Neuronal stem cell (in vitro differentiated cells): Measurements from ENCODE around the gene SLC6A7.

ENCODE experiments used
- DNase-seq: peaks from one replicate; pipeline ENCODE4 v3.0.0-alpha.2; 2013; ENCODE audit warnings: low spot score
- H2AFZ ChIP-seq: one replicate; pipeline ENCODE4 v1.6.1; 2013; ENCODE audit warnings: mild to moderate bottlenecking, low read length, inconsistent platforms
- H2AK5ac ChIP-seq: 2 replicates; pipeline ENCODE4 v1.6.1; 2013; ENCODE audit warnings: low read depth, mild to moderate bottlenecking, inconsistent platforms, low read length, moderate library complexity, mixed read lengths
- H2BK120ac ChIP-seq: 2 replicates; pipeline ENCODE4 v1.6.1; 2013; ENCODE audit warnings: low read depth, mild to moderate bottlenecking, inconsistent platforms, low read length, moderate library complexity, mixed read lengths
- H2BK12ac ChIP-seq: one replicate; pipeline ENCODE4 v1.6.1; 2013; ENCODE audit warnings: low read length, inconsistent platforms
- H2BK15ac ChIP-seq: 2 replicates; pipeline ENCODE4 v1.6.1; 2013; ENCODE audit warnings: mild to moderate bottlenecking, low read length, inconsistent platforms, mixed read lengths
- H2BK5ac ChIP-seq: one replicate; pipeline ENCODE4 v1.6.1; 2013; ENCODE audit warnings: inconsistent platforms, mild to moderate bottlenecking, low read length, moderate library complexity
- H3K14ac ChIP-seq: one replicate; pipeline ENCODE4 v1.6.1; 2013; ENCODE audit warnings: low read length, inconsistent platforms
- H3K18ac ChIP-seq: 2 replicates; pipeline ENCODE4 v1.6.1; 2013; ENCODE audit warnings: low read length, inconsistent platforms
- H3K23ac ChIP-seq: 2 replicates; pipeline ENCODE4 v1.6.1; 2013; ENCODE audit warnings: low read depth, mild to moderate bottlenecking, mixed read lengths, low read length, inconsistent platforms; ENCODE audit not compliant: poor library complexity
- H3K27ac ChIP-seq: replicated peaks from 3 replicates; pipeline ENCODE4 v1.5.1; 2013; ENCODE audit warnings: low read length, inconsistent platforms
- H3K27me3 ChIP-seq, 3 experiments: 2 replicates each; pipeline ENCODE4 v1.6.1; 2013; ENCODE audit warnings: low read length in 3 of 3, mild to moderate bottlenecking in 2 of 3, inconsistent platforms in 1 of 3, low read depth in 1 of 3, mixed read lengths in 1 of 3, moderate library complexity in 1 of 3; ENCODE audit not compliant: control insufficient read depth in 3 of 3, insufficient read depth in 3 of 3
- H3K36me3 ChIP-seq, 2 donors: replicated peaks in 1 of 2; 2 replicates each; pipeline ENCODE4 v1.6.1; 2013; ENCODE audit warnings: low read length in 2 of 2; ENCODE audit not compliant: control insufficient read depth in 2 of 2, insufficient read depth in 2 of 2
- H3K4ac ChIP-seq: 2 replicates; pipeline ENCODE4 v1.6.1; 2013; ENCODE audit warnings: inconsistent platforms, mild to moderate bottlenecking, low read length, moderate library complexity
- H3K4me1 ChIP-seq, 2 donors: 1 replicate in 1 of 2; 2 replicates in 1 of 2; pipeline ENCODE4 v1.6.1; 2013; ENCODE audit warnings: low read length in 2 of 2, low read depth in 1 of 2; ENCODE audit not compliant: control insufficient read depth in 2 of 2, insufficient read depth in 1 of 2
- H3K4me2 ChIP-seq: one replicate; pipeline ENCODE4 v1.6.1; 2013; ENCODE audit warnings: mild to moderate bottlenecking, low read length, inconsistent platforms; ENCODE audit not compliant: insufficient read depth, poor library complexity, severe bottlenecking
- H3K4me3 ChIP-seq, 2 donors: 2 replicates each; pipeline ENCODE4 v1.5.1; 2013; ENCODE audit warnings: low read length in 2 of 2, mild to moderate bottlenecking in 2 of 2, inconsistent platforms in 1 of 2, moderate library complexity in 1 of 2
- H3K79me1 ChIP-seq: one replicate; pipeline ENCODE4 v1.6.1; 2013; ENCODE audit warnings: low read depth, mild to moderate bottlenecking, inconsistent platforms, low read length, moderate library complexity
- H3K9ac ChIP-seq: one replicate; pipeline ENCODE4 v1.6.1; 2013; ENCODE audit warnings: mild to moderate bottlenecking, low read depth, low read length, inconsistent platforms; ENCODE audit not compliant: poor library complexity
- H3K9me3 ChIP-seq, 2 donors: replicated peaks in 1 of 2; 2 replicates each; pipeline versions ENCODE3 to v1.6.1; 2013; ENCODE audit warnings: low read length in 2 of 2, mild to moderate bottlenecking in 2 of 2, inconsistent platforms in 1 of 2, low read depth in 1 of 2, mixed read lengths in 1 of 2, moderate library complexity in 1 of 2; ENCODE audit not compliant: control insufficient read depth in 2 of 2, insufficient read depth in 1 of 2
- H4K8ac ChIP-seq: one replicate; pipeline ENCODE4 v1.6.1; 2013; ENCODE audit warnings: low read depth, mild to moderate bottlenecking, inconsistent platforms, low read length, moderate library complexity
- H4K91ac ChIP-seq: one replicate; pipeline ENCODE4 v1.6.1; 2013; ENCODE audit warnings: low read length, low read depth, mild to moderate bottlenecking, inconsistent platforms; ENCODE audit not compliant: poor library complexity
- WGBS, 2 donors: extraction: QIAGEN DNeasy Blood & Tissue Kit; methylation state at CpG; one replicate each; pipeline ENCODE4 v1.1.7; 2013; ENCODE audit warnings: missing lambda C conversion rate in 2 of 2, mixed read lengths in 1 of 2; ENCODE audit not compliant: insufficient read length in 2 of 2, insufficient replicate concordance in 1 of 2; ENCODE audit errors: extremely low coverage in 2 of 2; 5-methylcytosine and 5-hydroxymethylcytosine counted together

Gene SLC6A7

DNA sequence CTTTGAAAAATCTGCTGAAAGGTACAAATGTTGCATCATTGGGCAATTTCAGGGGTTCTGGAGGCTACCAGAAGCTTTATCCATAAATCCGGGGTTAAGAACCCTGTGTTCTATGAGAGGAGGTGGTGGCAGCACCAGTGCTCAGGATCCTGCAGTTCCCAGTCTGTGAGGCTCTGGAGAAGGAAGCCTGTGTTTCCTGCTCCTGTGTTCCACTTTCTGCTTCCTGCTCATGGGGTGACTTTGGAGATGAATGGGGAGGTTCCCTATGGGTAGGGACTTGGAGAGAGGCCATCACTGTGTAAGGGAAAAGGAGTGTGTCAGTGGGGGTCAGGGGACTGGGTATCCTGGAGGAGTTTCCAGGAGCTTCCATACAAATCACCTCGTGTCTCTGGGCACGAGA lies 21.0 kb upstream of the SLC6A7 start:
- Histone ChIP-seq H4K8ac (no peak overlapping the region), H3K23ac (no peak overlapping the region), H3K9me3 (no peaks in the 10 kb centered on the region), H3K4me3 (no peak overlapping the region), H2BK5ac (no peak overlapping the region), H3K4me1 (peaks cover 7 to 13% of the 10 kb centered on the region in 2 donors), H2AK5ac (no peak overlapping the region), H2BK12ac (no peak overlapping the region), H2BK120ac (no peak overlapping the region), H3K36me3 (no peaks in the 10 kb centered on the region), H2AFZ (no peak overlapping the region), H3K9ac (no peak overlapping the region), H2BK15ac (no peak overlapping the region), H3K27me3 (peaks cover 9 to 46% (median 40%) of the 10 kb centered on the region in 3 experiments), H4K91ac (no peak overlapping the region), H3K4me2 (no peak overlapping the region), H3K79me1 (no peaks in the 10 kb centered on the region), H3K14ac (peak overlapping the region; percentile 25), H3K27ac (no peak overlapping the region), H3K18ac (no peak overlapping the region), H3K4ac (no peak overlapping the region)
- DNase-seq = no peak
- WGBS, 2 donors = no CpG with 5 or more reads among the region's 3 CpGs

DNA sequence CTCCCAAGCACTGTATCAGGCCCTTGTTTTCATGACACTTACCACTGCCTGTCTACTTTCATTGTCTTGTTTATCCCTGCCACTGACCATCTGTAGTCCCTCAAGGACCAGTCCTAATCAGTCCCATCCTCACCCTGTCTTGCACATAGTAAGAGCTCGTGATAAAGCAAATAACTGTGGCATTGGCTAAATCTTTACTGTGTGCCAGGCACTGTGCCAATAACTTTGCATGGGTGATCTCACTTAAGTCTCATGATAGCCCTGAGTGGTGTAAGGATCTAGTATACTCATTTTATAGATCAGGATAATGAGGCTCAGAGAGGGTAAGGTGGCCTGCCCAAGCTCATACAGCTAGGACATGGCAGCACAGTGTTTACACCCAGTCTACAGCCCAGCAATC lies 17.7 kb upstream of the SLC6A7 start:
- H3K4ac ChIP-seq = no peak overlapping the region
- H2BK12ac ChIP-seq = no peak overlapping the region
- no peak overlapping the region for H3K14ac ChIP-seq
- WGBS, 2 donors = no CpG with 5 or more reads among the region's 1 CpG
- H2BK5ac ChIP-seq = no peak overlapping the region
- no peaks in the 10 kb centered on the region for H3K9me3 ChIP-seq
- no peaks in the 10 kb centered on the region for H3K79me1 ChIP-seq
- no peak for DNase-seq
- H2BK120ac ChIP-seq = no peak overlapping the region
- peak overlapping the region; percentile 36 for H2AK5ac ChIP-seq
- no peak overlapping the region for H3K4me2 ChIP-seq
- H3K4me1 ChIP-seq = peaks cover 1 to 13% of the 10 kb centered on the region in 2 donors
- no peak overlapping the region for H3K18ac ChIP-seq
- no peak overlapping the region for H2AFZ ChIP-seq
- H4K8ac ChIP-seq = no peak overlapping the region
- no peak overlapping the region for H3K27ac ChIP-seq
- peaks cover 2 to 40% (median 28%) of the 10 kb centered on the region in 3 experiments for H3K27me3 ChIP-seq
- no peak overlapping the region for H3K4me3 ChIP-seq
- no peak overlapping the region for H2BK15ac ChIP-seq
- H3K9ac ChIP-seq = no peak overlapping the region
- no peak overlapping the region for H3K23ac ChIP-seq
- no peaks in the 10 kb centered on the region for H3K36me3 ChIP-seq
- no peak overlapping the region for H4K91ac ChIP-seq

DNA sequence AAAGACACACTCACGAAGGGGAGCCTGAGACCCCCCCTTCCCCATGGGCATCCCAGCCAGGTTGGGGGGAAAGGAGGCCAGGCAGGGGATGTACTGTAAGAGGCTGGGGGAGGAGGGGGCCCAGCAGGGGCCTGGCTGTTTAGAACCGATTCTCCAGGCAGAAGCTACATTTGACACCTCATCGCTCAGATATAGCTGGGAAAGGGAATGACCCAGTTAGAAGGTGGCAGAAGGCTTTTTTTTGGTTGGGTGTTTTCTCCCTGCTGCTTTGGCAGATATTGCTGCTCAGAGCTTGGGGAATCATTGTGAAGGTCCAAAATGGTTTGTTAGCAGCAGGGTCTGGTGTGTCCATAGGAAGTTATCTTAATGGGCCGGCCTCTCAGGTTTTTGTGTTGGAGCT lies 17.3 kb upstream of the SLC6A7 start:
- H4K91ac ChIP-seq = no peak overlapping the region
- peaks cover 1 to 12% of the 10 kb centered on the region in 2 donors for H3K4me1 ChIP-seq
- no peak overlapping the region for H3K18ac ChIP-seq
- H3K4me2 ChIP-seq = no peak overlapping the region
- H2BK120ac ChIP-seq = no peak overlapping the region
- no peak overlapping the region for H2BK12ac ChIP-seq
- no peak overlapping the region for H3K9ac ChIP-seq
- H3K9me3 ChIP-seq = no peaks in the 10 kb centered on the region
- H2BK15ac ChIP-seq = no peak overlapping the region
- H3K4me3 ChIP-seq = no peak overlapping the region
- WGBS, 2 donors = no CpG with 5 or more reads among the region's 4 CpGs
- DNase-seq = no peak
- H3K23ac ChIP-seq = no peak overlapping the region
- no peak overlapping the region for H2AFZ ChIP-seq
- H3K36me3 ChIP-seq = no peaks in the 10 kb centered on the region
- peaks cover 0 to 40% (median 24%) of the 10 kb centered on the region in 3 experiments for H3K27me3 ChIP-seq
- no peak overlapping the region for H2AK5ac ChIP-seq
- no peaks in the 10 kb centered on the region for H3K79me1 ChIP-seq
- H3K27ac ChIP-seq = no peak overlapping the region
- H4K8ac ChIP-seq = no peak overlapping the region
- no peak overlapping the region for H3K14ac ChIP-seq
- H2BK5ac ChIP-seq = no peak overlapping the region
- no peak overlapping the region for H3K4ac ChIP-seq

DNA sequence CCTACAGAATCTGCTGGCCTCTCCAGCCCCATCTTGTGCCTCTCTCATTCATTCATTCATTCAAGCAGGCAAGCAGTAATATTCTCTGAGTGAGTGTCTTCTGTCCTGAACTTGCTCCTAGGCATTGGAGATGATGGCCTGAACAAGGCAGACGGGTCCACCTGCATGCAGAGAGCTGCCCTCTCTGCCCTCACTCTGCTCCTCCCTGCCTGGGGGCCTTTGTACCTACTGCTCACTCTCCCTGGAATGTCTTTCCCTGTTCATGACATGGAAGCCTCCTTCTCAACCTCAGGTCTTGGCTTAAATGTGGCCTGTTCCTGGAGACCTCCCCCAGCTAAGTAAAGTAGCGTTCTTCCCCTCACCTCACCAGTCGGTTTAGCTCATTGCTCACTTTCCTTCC lies 16.7 kb upstream of the SLC6A7 start:
- H4K8ac ChIP-seq = no peak overlapping the region

More for the DNA sequence above, 16.7 kb upstream of the SLC6A7 start:
- no peak for DNase-seq
- Histone ChIP-seq H4K91ac (no peak overlapping the region), H3K4me3 (no peak overlapping the region), H3K27ac (no peak overlapping the region), H2BK120ac (no peak overlapping the region), H2BK5ac (no peak overlapping the region), H3K36me3 (no peaks in the 10 kb centered on the region), H2AFZ (no peak overlapping the region), H2BK12ac (no peak overlapping the region), H3K4me2 (no peak overlapping the region), H3K23ac (no peak overlapping the region), H2AK5ac (no peak overlapping the region), H2BK15ac (no peak overlapping the region), H3K9ac (no peak overlapping the region), H3K4ac (no peak overlapping the region), H3K14ac (no peak overlapping the region), H3K18ac (no peak overlapping the region), H3K9me3 (no peaks in the 10 kb centered on the region), H3K79me1 (no peaks in the 10 kb centered on the region), H3K27me3 (peaks cover 0 to 35% (median 18%) of the 10 kb centered on the region in 3 experiments), H3K4me1 (peaks cover 1 to 6% of the 10 kb centered on the region in 2 donors)
- no CpG with 5 or more reads among the region's 3 CpGs for WGBS, 2 donors
